Uterus (tissue), 4 donors: Measurements from ENCODE around the gene BABAM2. TPM values are rescaled to one million over a fixed set of nuclear protein-coding genes. Genes with fewer than 3 reads are reported as not detected.

Source experiments
- DNase-seq, 2 donors: peaks; one replicate each; pipeline ENCODE4 v3.0.0-alpha.2; 2019 to 2020
- H3K27ac ChIP-seq, 2 donors: fragments of 200-600 bp; sonication (generic); 1 replicate in 1 of 2; 2 replicates in 1 of 2; pipeline ENCODE4 v1.5.1; 2016 to 2018
- H3K27me3 ChIP-seq, 2 donors: fragments of 200-600 bp; sonication (generic); one replicate each; pipeline ENCODE4 v1.5.1; 2018 to 2019; ENCODE audit warnings: control low read depth in 1 of 2
- H3K36me3 ChIP-seq, 2 donors: fragments of 200-600 bp; sonication (generic); one replicate each; pipeline ENCODE4 v1.5.1; 2019; ENCODE audit warnings: control low read depth in 1 of 2
- H3K4me1 ChIP-seq, 2 donors: fragments of 200-600 bp; sonication (generic); one replicate each; pipeline ENCODE4 v1.5.1; 2018 to 2019; ENCODE audit warnings: control low read depth in 1 of 2
- H3K4me3 ChIP-seq, 2 donors: fragments of 200-600 bp; sonication (generic); 1 replicate in 1 of 2; 2 replicates in 1 of 2; pipeline ENCODE4 v1.5.1; 2018 to 2019; ENCODE audit warnings: mild to moderate bottlenecking in 1 of 2
- H3K9me3 ChIP-seq, 2 donors: fragments of 200-600 bp; sonication (generic); one replicate each; pipeline ENCODE4 v1.5.1; 2019; ENCODE audit warnings: control low read depth in 1 of 2
- CTCF ChIP-seq, 4 experiments: fragments of 200-600 bp in 2 of 4; fragments of 450-650 bp in 2 of 4; sonication (generic) in 2 of 4; IDR thresholded peaks; one replicate each; pipeline ENCODE4 v1.5.1; 2016 to 2019; ENCODE audit warnings: antibody characterized with exemption in 4 of 4, mild to moderate bottlenecking in 2 of 4, moderate library complexity in 1 of 4
- POLR2A ChIP-seq, 2 donors: fragments of 450-650 bp; IDR thresholded peaks; one replicate each; pipeline ENCODE4 v1.6.1; 2016; ENCODE audit warnings: antibody characterized with exemption in 2 of 2, mild to moderate bottlenecking in 1 of 2, moderate library complexity in 1 of 2
- intact Hi-C: fragments of 100-400 bp; cut with DNase I; formaldehyde crosslinking; loops from one replicate; pipeline ENCODE4 v1.15.1; 2023; ENCODE audit warnings: low total_unique reads
- total RNA-seq, 4 donors: library from RNA; depleted of rRNA in 3 of 4; stranded (reverse); fragments of >200 nt in 3 of 4; gene quantifications; one replicate each; pipeline versions ENCODE4 v1.1.0 to v1.2.4, GENCODE V29; 2014 to 2023
- donor health status: DM: yes; HTN: yes; CAD: no.

BABAM2 gene
- total RNA-seq, 4 donors from 2014 or later = 24.1 to 62.1 (median 32.5) TPM

DNA sequence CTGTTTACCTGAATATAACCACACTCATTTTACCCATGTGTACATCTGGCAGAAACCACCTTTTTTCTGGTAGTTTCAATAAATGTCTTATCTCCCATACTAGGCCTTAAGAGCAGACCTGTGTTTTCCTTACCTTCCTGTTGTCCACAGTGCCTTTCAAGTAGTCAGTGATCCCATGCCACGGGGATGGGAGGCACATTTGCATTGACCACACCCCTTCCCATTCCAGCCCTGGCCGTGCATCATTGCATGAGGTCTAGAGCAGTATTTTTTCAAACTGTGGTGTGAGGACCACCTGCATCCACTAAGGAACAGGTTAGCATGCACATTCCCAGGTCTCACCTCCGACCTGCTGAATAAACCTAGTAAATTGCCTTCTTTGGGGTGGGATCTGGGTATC, 337.0 kb downstream of the BABAM2 start:
- peaks cover 0 to 5% of the 10 kb centered on the region in 2 donors for H3K4me1 ChIP-seq
- H3K36me3 ChIP-seq = no peaks in the 10 kb centered on the region
- TF ChIP-seq POLR2A (IDR thresholded peaks at IDR 0.05) (no peak), CTCF (IDR thresholded peaks at IDR 0.05) (no peak)
- no peaks in the 10 kb centered on the region for H3K27me3 ChIP-seq
- no peak for DNase-seq
- intact Hi-C loops = no loop called here
- H3K9me3 ChIP-seq = no peaks in the 10 kb centered on the region
- no peak overlapping the region for H3K4me3 ChIP-seq
- H3K27ac ChIP-seq = peak overlapping the region; percentile 86 to 87

GRCh38 chr2:28228434-28228995, 338.0 kb downstream of the BABAM2 start:
- Histone ChIP-seq H3K4me1 (peaks cover 0 to 5% of the 10 kb centered on the region in 2 donors), H3K27ac (peak overlapping the region; percentile 86 to 87), H3K4me3 (no peak overlapping the region), H3K9me3 (no peaks in the 10 kb centered on the region), H3K27me3 (no peaks in the 10 kb centered on the region), H3K36me3 (no peaks in the 10 kb centered on the region)
- peak in 2 of 4 experiments; percentile 8 to 31 for TF ChIP-seq CTCF (IDR thresholded peaks at IDR 0.05)
- no peak for TF ChIP-seq POLR2A (IDR thresholded peaks at IDR 0.05)
- intact Hi-C loops = no loop called here
- no peak for DNase-seq

DNA sequence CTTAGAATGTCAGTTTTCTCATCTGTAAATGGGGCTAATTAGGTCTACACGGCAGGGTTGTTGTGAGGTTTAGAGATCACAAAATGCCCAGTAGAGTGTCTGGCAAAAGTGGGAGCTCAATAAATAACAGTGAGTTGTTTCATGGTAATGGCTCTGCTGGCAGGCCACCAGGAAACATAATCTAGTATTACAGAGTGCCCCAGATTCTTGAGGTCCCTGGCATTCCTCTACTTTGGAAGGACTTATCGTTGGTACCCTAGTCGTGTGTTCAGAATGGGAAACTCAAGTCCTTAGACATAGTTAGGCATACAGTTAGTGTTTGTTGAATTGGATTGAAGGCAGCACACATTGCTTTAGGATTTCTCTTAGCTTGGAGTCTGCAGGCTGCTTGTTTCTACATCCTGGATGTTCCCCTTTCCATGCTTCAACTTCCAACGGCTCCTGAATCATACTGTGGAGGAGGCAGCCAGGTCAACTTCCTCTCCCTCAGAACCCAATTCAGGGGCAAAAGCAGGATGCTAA, 340.6 kb downstream of the BABAM2 start:
- H3K36me3 ChIP-seq = no peaks in the 10 kb centered on the region
- H3K4me3 ChIP-seq = no peak overlapping the region
- no peak for TF ChIP-seq POLR2A (IDR thresholded peaks at IDR 0.05)
- H3K27me3 ChIP-seq = no peaks in the 10 kb centered on the region
- H3K27ac ChIP-seq = peak overlapping the region; percentile 62 to 73
- no peaks in the 10 kb centered on the region for H3K4me1 ChIP-seq
- DNase-seq = peak in 1 of 2 donors; percentile 21
- intact Hi-C loops = no loop called here
- no peaks in the 10 kb centered on the region for H3K9me3 ChIP-seq

DNA sequence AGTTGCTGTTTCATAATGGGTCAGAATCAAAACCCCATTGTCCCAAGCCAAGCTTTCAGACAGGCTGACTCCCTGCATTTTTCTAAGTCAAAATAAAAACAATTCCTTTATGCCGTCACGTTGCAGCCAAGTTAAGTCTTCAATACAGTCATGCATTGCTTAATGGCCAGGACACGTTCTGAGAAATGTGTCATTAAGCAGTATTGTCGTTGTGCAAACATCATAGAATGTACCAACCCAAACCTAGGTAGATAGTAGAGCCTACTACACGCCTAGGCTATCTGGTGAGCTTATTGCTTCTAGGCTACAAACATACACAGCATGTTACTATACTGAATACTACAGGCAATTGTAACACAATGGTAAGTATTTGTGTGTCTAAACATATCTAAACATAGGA, 341.8 kb downstream of the BABAM2 start:
- TF ChIP-seq POLR2A (IDR thresholded peaks at IDR 0.05) (no peak), CTCF (IDR thresholded peaks at IDR 0.05) (no peak)
- peak overlapping the region; percentile 62 to 73 for H3K27ac ChIP-seq
- intact Hi-C loops = no loop called here
- H3K36me3 ChIP-seq = no peaks in the 10 kb centered on the region
- H3K4me1 ChIP-seq = no peaks in the 10 kb centered on the region
- no peaks in the 10 kb centered on the region for H3K27me3 ChIP-seq
- no peaks in the 10 kb centered on the region for H3K9me3 ChIP-seq
- peak; percentile 21 to 44 for DNase-seq
- no peak overlapping the region for H3K4me3 ChIP-seq

DNA sequence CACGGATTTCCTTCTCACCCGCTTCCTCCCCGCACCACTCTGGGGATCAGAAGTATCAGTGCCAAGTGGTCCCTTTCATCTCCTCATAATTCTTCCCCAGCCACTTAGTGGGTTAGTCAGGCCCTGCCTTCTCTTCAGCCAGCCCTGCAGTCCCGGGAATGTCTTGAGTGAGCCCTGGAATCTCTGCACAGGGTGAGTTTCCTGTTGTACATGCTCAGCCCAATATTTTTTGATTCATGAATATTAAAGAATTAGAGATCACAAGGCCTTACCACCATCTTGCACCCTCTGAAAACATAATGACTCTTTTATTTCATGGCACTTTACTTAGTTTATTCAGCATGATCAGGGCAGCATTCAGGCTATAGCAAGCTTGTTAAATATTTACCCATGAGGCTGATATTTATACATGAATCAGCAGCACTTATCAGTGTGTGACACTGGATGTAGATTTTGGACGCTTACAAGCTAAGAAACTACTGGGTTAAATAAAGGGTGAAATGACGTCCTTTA, 342.7 kb downstream of the BABAM2 start:
- Histone ChIP-seq H3K27me3 (no peaks in the 10 kb centered on the region), H3K4me1 (no peaks in the 10 kb centered on the region), H3K4me3 (no peak overlapping the region), H3K27ac (peak overlapping the region; percentile 62 to 73), H3K36me3 (no peaks in the 10 kb centered on the region), H3K9me3 (no peaks in the 10 kb centered on the region)
- TF ChIP-seq CTCF (IDR thresholded peaks at IDR 0.05) (no peak), POLR2A (IDR thresholded peaks at IDR 0.05) (no peak)
- DNase-seq = no peak
- intact Hi-C loops = no loop called here
